NT2/D1 (cell line): ENCODE results near the gene VWA5B2.

Experiments
- SUZ12 ChIP-seq: IDR thresholded peaks from 2 replicates; pipeline ENCODE4 v1.6.1; 2011; ENCODE audit not compliant: insufficient read length, insufficient read depth; ENCODE audit errors: extremely low read depth
- YY1 ChIP-seq: IDR thresholded peaks from 2 replicates; pipeline ENCODE4 v1.6.1; 2011; ENCODE audit not compliant: insufficient read length, insufficient read depth
- ZNF274 ChIP-seq: IDR thresholded peaks from 2 replicates; pipeline ENCODE4 v1.6.1; 2011; ENCODE audit warnings: mild to moderate bottlenecking, low read depth, low read length

GRCh38 chr3:184228376-184229137 lies 828 bp upstream of the VWA5B2 start:
- TF ChIP-seq YY1 (no peak), ZNF274 (no peak), SUZ12 (no peak)
